Ovary (tissue), 3 donors: ENCODE data around the gene PRKCQ.

Experiments used
- POLR2A ChIP-seq: fragments of 450-650 bp; IDR thresholded peaks from one replicate; pipeline ENCODE4 v1.6.1; 2017; ENCODE audit warnings: antibody characterized with exemption, mild to moderate bottlenecking, moderate library complexity
- TF ChIP-seq, protein P1 (sequence below), 3 donors: fragments of 450-650 bp in 2 of 3; fragments of 200-600 bp in 1 of 3; IDR thresholded peaks; one replicate each; pipeline versions ENCODE4 v1.5.1 to v1.8.0; 2016 to 2022; ENCODE audit warnings: antibody characterized with exemption in 3 of 3, mild to moderate bottlenecking in 1 of 3
- donor health status: DM: no; HTN: no; CAD: no.

DNA sequence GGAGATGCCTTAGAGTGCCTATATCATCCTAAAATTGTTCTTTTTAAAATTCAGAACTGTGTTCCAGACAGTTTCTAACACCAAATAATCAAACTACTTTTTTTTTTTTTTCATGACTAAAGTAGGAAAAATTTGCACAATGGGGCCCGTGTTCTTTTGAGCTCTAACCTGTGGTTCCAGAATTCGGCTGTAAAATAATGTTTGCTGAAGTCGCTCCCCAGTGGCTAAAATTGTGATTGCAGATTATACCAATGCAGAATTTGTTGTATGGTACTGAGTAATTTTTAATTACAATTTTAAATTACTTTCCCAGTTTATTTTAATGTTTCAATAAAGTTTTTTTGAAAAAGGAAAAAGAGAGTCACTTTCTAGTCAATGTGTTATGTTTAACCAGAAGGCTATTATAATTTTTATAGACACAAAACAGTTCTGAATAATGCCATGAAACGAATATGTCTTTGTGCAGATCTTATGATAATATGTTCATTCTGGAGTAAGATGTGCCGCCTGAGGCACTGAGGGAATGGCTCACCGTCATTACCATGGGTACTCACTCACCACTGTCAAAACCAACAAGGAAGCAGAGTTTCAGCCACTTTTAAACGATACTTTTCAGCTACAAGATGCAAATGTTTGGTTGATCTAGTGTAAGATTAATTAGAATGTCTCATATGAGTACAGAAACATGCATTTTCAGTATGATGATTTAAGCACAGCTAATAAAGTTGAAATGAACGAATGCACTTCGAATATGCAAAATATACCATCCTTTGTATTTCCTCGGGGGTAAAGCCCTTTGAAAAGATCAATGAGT, 173.6 kb downstream of the PRKCQ start:
- TF ChIP-seq, protein P1, sequence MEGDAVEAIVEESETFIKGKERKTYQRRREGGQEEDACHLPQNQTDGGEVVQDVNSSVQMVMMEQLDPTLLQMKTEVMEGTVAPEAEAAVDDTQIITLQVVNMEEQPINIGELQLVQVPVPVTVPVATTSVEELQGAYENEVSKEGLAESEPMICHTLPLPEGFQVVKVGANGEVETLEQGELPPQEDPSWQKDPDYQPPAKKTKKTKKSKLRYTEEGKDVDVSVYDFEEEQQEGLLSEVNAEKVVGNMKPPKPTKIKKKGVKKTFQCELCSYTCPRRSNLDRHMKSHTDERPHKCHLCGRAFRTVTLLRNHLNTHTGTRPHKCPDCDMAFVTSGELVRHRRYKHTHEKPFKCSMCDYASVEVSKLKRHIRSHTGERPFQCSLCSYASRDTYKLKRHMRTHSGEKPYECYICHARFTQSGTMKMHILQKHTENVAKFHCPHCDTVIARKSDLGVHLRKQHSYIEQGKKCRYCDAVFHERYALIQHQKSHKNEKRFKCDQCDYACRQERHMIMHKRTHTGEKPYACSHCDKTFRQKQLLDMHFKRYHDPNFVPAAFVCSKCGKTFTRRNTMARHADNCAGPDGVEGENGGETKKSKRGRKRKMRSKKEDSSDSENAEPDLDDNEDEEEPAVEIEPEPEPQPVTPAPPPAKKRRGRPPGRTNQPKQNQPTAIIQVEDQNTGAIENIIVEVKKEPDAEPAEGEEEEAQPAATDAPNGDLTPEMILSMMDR (IDR thresholded peaks at IDR 0.05) = peak in 1 of 3 donors; percentile 20
- no peak for TF ChIP-seq POLR2A
